GM18498 (cell line): Measurements from ENCODE around the gene PSD.

Experiments
- ATAC-seq: cut with Tn5 transposase; IDR thresholded peaks from one replicate; pipeline ENCODE4 v1.9.1; 2021; ENCODE audit warnings: mild to moderate bottlenecking, moderate library complexity; ENCODE audit not compliant: unreplicated experiment

PSD gene

GRCh38 chr10:102420714-102421506 is 2.3 kb upstream of the PSD start, which contains the start of gene FBXL15:
FBXL15 (plus strand) TSS chr10:102420836; CDS start chr10:102421130, 294 bp downstream.
- peak; percentile 71 for ATAC-seq

DNA sequence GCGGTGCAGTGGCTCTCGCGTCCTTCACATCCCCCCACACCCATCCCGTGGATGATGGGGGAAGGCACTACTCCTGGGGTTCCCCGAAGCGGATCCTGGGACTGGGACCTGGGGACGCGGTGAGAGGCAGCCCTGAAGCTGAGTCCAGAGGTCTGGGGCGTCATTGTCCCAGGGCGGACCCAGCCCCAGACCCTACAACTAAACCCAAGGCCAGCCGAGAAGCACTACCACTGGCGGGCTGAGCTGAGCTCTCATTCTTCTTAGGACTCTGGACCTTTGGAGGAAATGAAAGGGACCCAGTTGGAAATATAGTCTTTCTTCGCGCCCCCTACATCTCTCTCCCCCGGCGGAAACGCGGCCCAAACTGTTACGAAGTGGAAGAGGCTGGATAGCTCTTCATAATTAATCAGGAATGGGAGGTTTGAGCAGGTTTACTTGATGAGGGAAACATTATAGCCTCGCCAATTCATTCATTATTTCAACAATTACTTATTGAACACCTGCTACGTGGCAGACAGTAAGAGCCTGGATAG is 1.7 kb upstream of the PSD start:
- no peak for ATAC-seq

GRCh38 chr10:102419269-102420180 is 940 bp upstream of the PSD start:
- no peak for ATAC-seq

- no peak for ATAC-seq
Observed at GRCh38 chr10:102416695-102417094, 1.9 kb downstream of the PSD start.

- ATAC-seq = no peak
Observed at GRCh38 chr10:102416283-102416682, 2.3 kb downstream of the PSD start.

DNA sequence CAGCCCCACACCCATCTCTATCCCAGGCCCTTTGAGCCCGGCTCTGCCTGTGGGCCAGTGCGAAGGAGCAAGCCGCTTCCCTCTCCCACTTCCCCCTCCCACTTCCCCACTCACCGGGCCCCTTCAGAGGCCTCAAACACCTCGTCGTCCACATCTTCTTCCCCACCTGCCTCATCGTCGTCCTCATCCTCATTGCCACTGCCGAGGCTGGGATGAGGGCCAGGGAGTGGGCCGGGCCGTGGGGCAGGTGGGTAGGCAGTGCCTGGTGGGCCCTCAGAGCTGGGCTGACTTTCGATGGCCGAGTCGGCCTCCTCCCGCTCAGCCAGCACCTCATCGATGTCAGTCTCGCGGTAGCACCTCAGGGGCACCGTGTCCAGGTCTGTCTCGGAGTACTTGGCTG is 3.8 kb downstream of the PSD start:
- ATAC-seq = no peak

- no peak for ATAC-seq
Observed at GRCh38 chr10:102413806-102414561, 4.6 kb downstream of the PSD start.

GRCh38 chr10:102413053-102413705 is 5.4 kb downstream of the PSD start:
- no peak for ATAC-seq

DNA sequence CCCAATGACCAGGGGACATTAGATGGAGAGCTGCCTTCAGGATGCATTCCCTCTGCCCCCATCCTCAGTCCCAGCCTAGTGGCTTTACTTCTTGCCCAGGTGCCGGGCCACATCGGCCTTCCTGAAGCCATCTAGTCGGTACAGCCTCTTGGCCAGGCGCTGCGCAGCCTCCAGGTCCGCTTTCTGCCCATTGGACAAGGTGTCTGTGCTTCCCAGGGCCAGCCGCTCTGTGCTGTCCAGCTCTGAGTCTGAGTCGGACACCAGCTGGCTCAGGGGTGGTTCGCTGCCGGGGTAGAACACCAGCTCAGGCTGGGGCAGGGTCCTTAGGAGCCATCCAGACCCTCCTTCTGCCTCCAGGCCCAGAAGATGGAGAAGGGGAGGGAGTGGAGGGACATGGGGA is 6.3 kb downstream of the PSD start:
- ATAC-seq = no peak

- ATAC-seq = no peak
Observed at GRCh38 chr10:102411341-102412255, 7.0 kb downstream of the PSD start.

DNA sequence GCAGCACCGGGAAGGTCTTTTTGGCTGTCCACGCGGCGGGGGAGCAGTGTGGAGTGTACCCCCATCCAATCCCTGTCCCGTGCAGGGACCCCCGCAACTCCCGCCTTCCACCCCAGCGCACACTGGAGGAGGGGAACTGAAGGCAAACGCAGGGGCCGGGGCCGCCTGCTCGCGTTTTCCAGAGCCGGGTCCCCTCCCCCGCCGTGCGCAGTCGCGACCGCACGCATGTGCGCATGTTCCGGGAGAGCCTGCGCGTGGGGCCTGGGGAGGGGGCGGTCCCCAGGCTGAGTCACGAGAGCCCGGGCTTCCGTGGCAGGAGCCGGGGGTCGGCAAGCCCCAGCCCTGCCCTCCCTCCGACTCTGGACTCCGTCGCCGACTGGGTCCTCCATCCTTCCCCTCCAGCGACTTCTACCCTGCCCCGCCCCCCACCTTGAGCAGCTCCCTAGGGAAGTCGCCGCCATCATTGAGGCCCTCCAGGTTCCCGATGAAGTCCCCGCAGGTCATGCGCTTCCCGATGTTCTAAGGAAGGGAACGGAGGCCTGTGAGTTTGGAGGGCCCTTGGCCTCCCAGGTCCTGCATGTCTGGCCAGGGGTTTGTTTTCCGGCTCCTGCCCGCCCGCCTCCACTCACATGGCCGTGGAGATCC is 8.0 kb downstream of the PSD start:
- ATAC-seq = no peak

GRCh38 chr10:102409604-102410428 is 8.8 kb downstream of the PSD start:
- no peak for ATAC-seq

DNA sequence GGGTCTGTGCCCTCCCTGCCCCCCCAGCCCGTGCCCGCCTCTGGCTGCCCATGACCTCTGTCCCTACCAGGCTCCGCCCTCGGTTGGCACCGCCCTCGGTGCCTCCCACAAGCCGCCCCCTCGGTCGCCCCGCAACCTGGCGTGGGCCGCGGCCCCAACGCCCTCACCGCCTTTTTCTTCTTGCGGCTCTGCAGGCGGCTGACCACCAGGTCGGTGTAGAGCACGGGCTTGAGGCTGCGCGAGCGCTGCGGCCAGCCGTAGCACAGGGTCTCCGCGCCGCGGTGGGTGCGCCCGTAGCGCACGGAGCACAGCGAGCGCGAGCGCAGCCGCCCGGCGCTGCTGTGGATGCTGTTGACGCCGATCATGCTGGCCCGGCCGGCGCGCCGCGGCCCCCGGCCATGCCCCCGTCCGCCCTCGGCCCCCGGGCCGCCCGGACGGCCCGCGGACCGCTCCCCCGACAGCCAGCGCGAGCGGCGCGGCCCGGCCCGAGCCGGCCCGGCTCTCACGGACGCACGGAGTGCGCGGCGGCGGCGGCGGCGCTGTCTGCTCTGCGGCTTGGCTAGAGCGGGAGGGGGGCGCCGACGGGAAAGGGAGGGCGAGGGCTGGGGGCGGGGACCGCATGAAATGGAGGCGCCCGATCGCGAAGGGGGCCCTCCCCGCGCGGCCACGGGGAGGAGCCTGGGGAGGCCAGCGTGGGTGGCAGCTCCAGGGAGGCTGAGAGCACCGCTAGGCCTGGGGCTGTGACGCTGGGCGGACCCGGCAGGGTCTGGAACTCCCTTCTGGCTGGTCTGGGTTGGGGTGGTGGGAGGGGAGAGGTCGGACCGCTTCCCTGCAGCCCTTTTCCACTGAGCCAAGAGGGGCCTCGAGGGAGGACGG is 9.6 kb downstream of the PSD start:
- ATAC-seq = peak; percentile 37

- ATAC-seq = no peak
Observed at GRCh38 chr10:102408131-102408727, 10.4 kb downstream of the PSD start.

- ATAC-seq = no peak
Observed at GRCh38 chr10:102407425-102408130, 11.0 kb downstream of the PSD start.

DNA sequence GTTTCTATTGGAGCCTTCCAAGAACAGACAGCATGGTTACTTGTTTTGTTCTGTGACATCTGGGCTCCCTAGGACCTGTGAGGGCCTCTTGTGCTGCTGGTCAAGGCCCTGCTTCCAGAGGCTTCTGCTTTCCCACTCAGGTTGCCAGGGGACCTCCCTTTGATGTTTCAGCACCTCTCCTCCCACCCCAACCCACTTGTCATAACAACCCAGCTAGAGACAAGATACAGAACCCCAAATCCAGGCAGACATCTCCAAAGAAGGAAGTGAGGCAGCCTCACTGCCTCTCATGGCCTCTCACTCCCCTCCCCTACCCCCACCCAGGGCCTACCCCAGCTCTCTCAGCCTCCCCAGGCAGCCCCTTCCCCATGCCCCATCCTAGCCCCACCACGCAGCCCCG is 11.8 kb downstream of the PSD start:
- ATAC-seq = no peak
